Gastrocnemius medialis (tissue), 4 donors: ENCODE data around the gene SV2C.

Source experiments
- POLR2A ChIP-seq, 2 donors: fragments of 450-650 bp; IDR thresholded peaks; one replicate each; pipeline ENCODE4 v1.6.1; 2017; ENCODE audit warnings: antibody characterized with exemption in 2 of 2, mild to moderate bottlenecking in 2 of 2, moderate library complexity in 2 of 2
- TF ChIP-seq, protein P1 (sequence below), 5 experiments: fragments of 450-650 bp in 3 of 5; fragments of 200-600 bp in 2 of 5; sonication (generic) in 2 of 5; IDR thresholded peaks in 4 of 5; conservative IDR thresholded peaks in 1 of 5; 1 replicate in 4 of 5; 2 replicates in 1 of 5; pipeline ENCODE4 v1.5.1; 2016 to 2019; ENCODE audit warnings: antibody characterized with exemption in 5 of 5, mild to moderate bottlenecking in 3 of 5, moderate library complexity in 3 of 5

DNA sequence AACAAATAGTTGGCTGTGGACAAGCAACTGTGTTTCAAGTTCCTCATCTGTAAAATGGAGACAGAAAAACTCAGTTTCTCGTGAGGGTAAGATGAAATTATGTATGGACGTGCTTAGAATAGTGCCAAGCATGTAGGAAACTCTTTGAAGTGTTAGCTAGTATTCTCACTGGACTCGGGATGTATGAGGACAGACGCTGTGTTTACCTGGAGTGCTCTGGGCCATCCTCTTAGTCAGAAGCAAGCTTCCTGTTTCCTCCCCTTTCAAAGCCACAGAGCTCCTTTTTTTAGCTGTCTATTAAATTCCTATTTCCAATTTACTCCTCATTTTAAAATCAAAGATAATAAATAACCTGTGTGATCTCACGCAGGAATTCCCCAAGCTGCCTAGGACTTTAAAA, 296.1 kb downstream of the SV2C start:
- TF ChIP-seq, protein P1, sequence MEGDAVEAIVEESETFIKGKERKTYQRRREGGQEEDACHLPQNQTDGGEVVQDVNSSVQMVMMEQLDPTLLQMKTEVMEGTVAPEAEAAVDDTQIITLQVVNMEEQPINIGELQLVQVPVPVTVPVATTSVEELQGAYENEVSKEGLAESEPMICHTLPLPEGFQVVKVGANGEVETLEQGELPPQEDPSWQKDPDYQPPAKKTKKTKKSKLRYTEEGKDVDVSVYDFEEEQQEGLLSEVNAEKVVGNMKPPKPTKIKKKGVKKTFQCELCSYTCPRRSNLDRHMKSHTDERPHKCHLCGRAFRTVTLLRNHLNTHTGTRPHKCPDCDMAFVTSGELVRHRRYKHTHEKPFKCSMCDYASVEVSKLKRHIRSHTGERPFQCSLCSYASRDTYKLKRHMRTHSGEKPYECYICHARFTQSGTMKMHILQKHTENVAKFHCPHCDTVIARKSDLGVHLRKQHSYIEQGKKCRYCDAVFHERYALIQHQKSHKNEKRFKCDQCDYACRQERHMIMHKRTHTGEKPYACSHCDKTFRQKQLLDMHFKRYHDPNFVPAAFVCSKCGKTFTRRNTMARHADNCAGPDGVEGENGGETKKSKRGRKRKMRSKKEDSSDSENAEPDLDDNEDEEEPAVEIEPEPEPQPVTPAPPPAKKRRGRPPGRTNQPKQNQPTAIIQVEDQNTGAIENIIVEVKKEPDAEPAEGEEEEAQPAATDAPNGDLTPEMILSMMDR (IDR thresholded peaks at IDR 0.05 in 4 of 5, conservative IDR thresholded peaks at IDR 0.05 in 1 of 5): no peak
- TF ChIP-seq POLR2A (IDR thresholded peaks at IDR 0.05): no peak
